Rectal smooth muscle tissue (tissue), 1 donor: ENCODE measurements around the gene DMD.
"Not testable (repeated sequence)": the region's sequence is repeated elsewhere in the genome, so short reads cannot be mapped to it uniquely, and the experiment has no call there.

Experiments
- H3K27ac ChIP-seq: one replicate; pipeline ENCODE4 v1.7.0; 2013; ENCODE audit warnings: low read depth, low read length, inconsistent platforms
- H3K27me3 ChIP-seq: one replicate; pipeline ENCODE4 v1.7.0; 2013; ENCODE audit warnings: low read length; ENCODE audit not compliant: control insufficient read depth, insufficient read depth
- H3K36me3 ChIP-seq: one replicate; pipeline ENCODE4 v1.7.0; 2013; ENCODE audit warnings: low read length; ENCODE audit not compliant: control insufficient read depth, insufficient read depth
- H3K4me1 ChIP-seq: one replicate; pipeline ENCODE4 v1.7.0; 2013; ENCODE audit warnings: low read length; ENCODE audit not compliant: control insufficient read depth, insufficient read depth
- H3K4me3 ChIP-seq: one replicate; pipeline ENCODE4 v1.7.0; 2013; ENCODE audit warnings: low read length
- H3K9ac ChIP-seq: one replicate; pipeline ENCODE4 v1.7.0; 2013; ENCODE audit warnings: low read length

DMD gene

GRCh38 chrX:33188881-33189280 is 22.5 kb downstream of the DMD start:
- H3K4me1 ChIP-seq: peaks cover 3% of the 10 kb centered on the region
- H3K4me3 ChIP-seq: no peak overlapping the region
- no peak overlapping the region for H3K27ac ChIP-seq
- H3K36me3 ChIP-seq: no peaks in the 10 kb centered on the region
- no peak overlapping the region for H3K9ac ChIP-seq
- H3K27me3 ChIP-seq: no peaks in the 10 kb centered on the region

GRCh38 chrX:33188286-33188685 is 23.1 kb downstream of the DMD start:
- Histone ChIP-seq H3K27ac (no peak overlapping the region), H3K4me3 (no peak overlapping the region), H3K9ac (no peak overlapping the region), H3K27me3 (no peaks in the 10 kb centered on the region), H3K36me3 (no peaks in the 10 kb centered on the region), H3K4me1 (peaks cover 7% of the 10 kb centered on the region)

- H3K27ac ChIP-seq, H3K27me3 ChIP-seq, H3K4me3 ChIP-seq, H3K9ac ChIP-seq, H3K4me1 ChIP-seq, H3K36me3 ChIP-seq: not testable (repeated sequence)
Measured at GRCh38 chrX:33184803-33185202, 26.5 kb downstream of the DMD start.

- Histone ChIP-seq H3K36me3 (no peaks in the 10 kb centered on the region), H3K27me3 (no peaks in the 10 kb centered on the region), H3K9ac (no peak overlapping the region), H3K27ac (no peak overlapping the region), H3K4me1 (peaks cover 6% of the 10 kb centered on the region), H3K4me3 (no peak overlapping the region)
Measured at GRCh38 chrX:33183361-33183760, 28.0 kb downstream of the DMD start.

- no peaks in the 10 kb centered on the region for H3K36me3 ChIP-seq
- peaks cover 3% of the 10 kb centered on the region for H3K4me1 ChIP-seq
- no peak overlapping the region for H3K4me3 ChIP-seq
- H3K9ac ChIP-seq: no peak overlapping the region
- H3K27me3 ChIP-seq: no peaks in the 10 kb centered on the region
- H3K27ac ChIP-seq: no peak overlapping the region
Measured at GRCh38 chrX:33178690-33179089, 32.7 kb downstream of the DMD start.

GRCh38 chrX:33178218-33178617 is 33.1 kb downstream of the DMD start:
- no peak overlapping the region for H3K4me3 ChIP-seq

GRCh38 chrX:33175201-33175600 is 36.1 kb downstream of the DMD start:
- H3K9ac ChIP-seq: no peak overlapping the region

More at GRCh38 chrX:33178218-33178617, 33.1 kb downstream of the DMD start:
- Histone ChIP-seq H3K27me3 (no peaks in the 10 kb centered on the region), H3K4me1 (peaks cover 1% of the 10 kb centered on the region), H3K27ac (no peak overlapping the region), H3K36me3 (no peaks in the 10 kb centered on the region), H3K9ac (no peak overlapping the region)

GRCh38 chrX:33171041-33171440 is 40.3 kb downstream of the DMD start:
- no peak overlapping the region for H3K27ac ChIP-seq
- H3K27me3 ChIP-seq: no peaks in the 10 kb centered on the region
- H3K4me1 ChIP-seq: no peaks in the 10 kb centered on the region
- no peaks in the 10 kb centered on the region for H3K36me3 ChIP-seq
- no peak overlapping the region for H3K9ac ChIP-seq
- H3K4me3 ChIP-seq: no peak overlapping the region

More at GRCh38 chrX:33175201-33175600, 36.1 kb downstream of the DMD start:
- Histone ChIP-seq H3K4me1 (no peaks in the 10 kb centered on the region), H3K27me3 (no peaks in the 10 kb centered on the region), H3K27ac (no peak overlapping the region), H3K36me3 (no peaks in the 10 kb centered on the region), H3K4me3 (no peak overlapping the region)

GRCh38 chrX:33161829-33162228 is 49.5 kb downstream of the DMD start:
- H3K4me1 ChIP-seq: no peaks in the 10 kb centered on the region
- no peak overlapping the region for H3K4me3 ChIP-seq
- no peak overlapping the region for H3K9ac ChIP-seq
- no peaks in the 10 kb centered on the region for H3K36me3 ChIP-seq
- H3K27ac ChIP-seq: no peak overlapping the region
- no peaks in the 10 kb centered on the region for H3K27me3 ChIP-seq

GRCh38 chrX:33160273-33160672 is 51.1 kb downstream of the DMD start:
- Histone ChIP-seq H3K9ac (no peak overlapping the region), H3K27me3 (no peaks in the 10 kb centered on the region), H3K27ac (no peak overlapping the region), H3K36me3 (no peaks in the 10 kb centered on the region), H3K4me3 (no peak overlapping the region), H3K4me1 (no peaks in the 10 kb centered on the region)

- H3K4me3 ChIP-seq: no peak overlapping the region
- no peak overlapping the region for H3K9ac ChIP-seq
- H3K36me3 ChIP-seq: no peaks in the 10 kb centered on the region
- H3K4me1 ChIP-seq: no peaks in the 10 kb centered on the region
- no peaks in the 10 kb centered on the region for H3K27me3 ChIP-seq
- no peak overlapping the region for H3K27ac ChIP-seq
Measured at GRCh38 chrX:33156152-33156726, 55.1 kb downstream of the DMD start.

- Histone ChIP-seq H3K27me3 (no peaks in the 10 kb centered on the region), H3K27ac (no peak overlapping the region), H3K4me3 (no peak overlapping the region), H3K9ac (no peak overlapping the region), H3K4me1 (no peaks in the 10 kb centered on the region), H3K36me3 (no peaks in the 10 kb centered on the region)
Measured at GRCh38 chrX:33149580-33149979, 61.8 kb downstream of the DMD start.

- Histone ChIP-seq H3K36me3 (no peaks in the 10 kb centered on the region), H3K27ac (no peak overlapping the region), H3K9ac (no peak overlapping the region), H3K4me3 (no peak overlapping the region), H3K27me3 (no peaks in the 10 kb centered on the region), H3K4me1 (no peaks in the 10 kb centered on the region)
Measured at GRCh38 chrX:33149085-33149484, 62.3 kb downstream of the DMD start.
